ENCODE measurements around the gene ZBTB42. TPM values are rescaled to one million over a fixed set of nuclear protein-coding genes. Genes with fewer than 3 reads are reported as not detected.
"Not testable (repeated sequence)": the region's sequence is repeated elsewhere in the genome, so short reads cannot be mapped to it uniquely, and the experiment has no call there.

ZBTB42 gene
- total RNA-seq, 1 donor from 2014 or later = 6.9 TPM

- FAIRE-seq = no peak
- Histone ChIP-seq H4K20me1 (ENCODE audit: insufficient read depth, low read length) (no peaks in the 10 kb centered on the region), H3K9me3 (ENCODE audit: insufficient read depth, low read depth, low read length) (peaks cover 6% of the 10 kb centered on the region), H3K4me2 (ENCODE audit: low read length) (peak overlapping the region; percentile 94), H2AFZ (ENCODE audit: low read depth, low read length) (peak overlapping the region; percentile 95), H3K9ac (ENCODE audit: low read length) (peak overlapping the region; percentile 67), H3K27ac (ENCODE audit: low read depth, low read length) (no peak overlapping the region), H3K27me3 (ENCODE audit: insufficient read depth, low read length) (peaks cover 5% of the 10 kb centered on the region), H3K4me1 (ENCODE audit: insufficient read depth, low read length) (peaks cover 14% of the 10 kb centered on the region), H3K36me3 (ENCODE audit: insufficient read depth, low read length) (no peaks in the 10 kb centered on the region), H3K4me3 (ENCODE audit: insufficient read depth, low read depth, low read length) (peak overlapping the region; percentile 58), H3K79me2 (ENCODE audit: insufficient read depth, low read length) (no peaks in the 10 kb centered on the region)
- H3K9me3 Mint-ChIP-seq (ENCODE audit: unreplicated experiment) = peaks cover 3% of the 10 kb centered on the region
- H3K27me3 Mint-ChIP-seq (ENCODE audit: low read depth, unreplicated experiment) = peaks cover 10% of the 10 kb centered on the region
- peak; percentile 23 for DNase-seq (ENCODE audit: low read depth)
- TF ChIP-seq, protein P1, sequence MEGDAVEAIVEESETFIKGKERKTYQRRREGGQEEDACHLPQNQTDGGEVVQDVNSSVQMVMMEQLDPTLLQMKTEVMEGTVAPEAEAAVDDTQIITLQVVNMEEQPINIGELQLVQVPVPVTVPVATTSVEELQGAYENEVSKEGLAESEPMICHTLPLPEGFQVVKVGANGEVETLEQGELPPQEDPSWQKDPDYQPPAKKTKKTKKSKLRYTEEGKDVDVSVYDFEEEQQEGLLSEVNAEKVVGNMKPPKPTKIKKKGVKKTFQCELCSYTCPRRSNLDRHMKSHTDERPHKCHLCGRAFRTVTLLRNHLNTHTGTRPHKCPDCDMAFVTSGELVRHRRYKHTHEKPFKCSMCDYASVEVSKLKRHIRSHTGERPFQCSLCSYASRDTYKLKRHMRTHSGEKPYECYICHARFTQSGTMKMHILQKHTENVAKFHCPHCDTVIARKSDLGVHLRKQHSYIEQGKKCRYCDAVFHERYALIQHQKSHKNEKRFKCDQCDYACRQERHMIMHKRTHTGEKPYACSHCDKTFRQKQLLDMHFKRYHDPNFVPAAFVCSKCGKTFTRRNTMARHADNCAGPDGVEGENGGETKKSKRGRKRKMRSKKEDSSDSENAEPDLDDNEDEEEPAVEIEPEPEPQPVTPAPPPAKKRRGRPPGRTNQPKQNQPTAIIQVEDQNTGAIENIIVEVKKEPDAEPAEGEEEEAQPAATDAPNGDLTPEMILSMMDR (IDR thresholded peaks at IDR 0.05; ENCODE audit: insufficient read depth, low read depth, low read length) = peak; percentile 25
- no peak for TF ChIP-seq EZH2 (IDR thresholded peaks at IDR 0.05; ENCODE audit: insufficient read depth, low read length)
- H3K4me1 Mint-ChIP-seq (ENCODE audit: low read depth, unreplicated experiment) = peaks cover 2% of the 10 kb centered on the region
- peak overlapping the region; percentile 85 for H3K4me3 Mint-ChIP-seq (ENCODE audit: unreplicated experiment)
- H3K36me3 Mint-ChIP-seq (ENCODE audit: low read depth, unreplicated experiment) = peaks cover 2% of the 10 kb centered on the region
- H3K27ac Mint-ChIP-seq (ENCODE audit: unreplicated experiment) = no peak overlapping the region
Measured at GRCh38 chr14:104827177-104828055, 26.5 kb downstream of the ZBTB42 start.

GRCh38 chr14:104830781-104831180 is 29.9 kb downstream of the ZBTB42 start:
- Mint-ChIP-seq H3K4me1 (ENCODE audit: low read depth, unreplicated experiment) (no peaks in the 10 kb centered on the region), H3K36me3 (ENCODE audit: low read depth, unreplicated experiment) (no peaks in the 10 kb centered on the region), H3K9me3 (ENCODE audit: unreplicated experiment) (peaks cover under 1% of the 10 kb centered on the region), H3K27me3 (ENCODE audit: low read depth, unreplicated experiment) (peaks cover 4% of the 10 kb centered on the region), H3K27ac (ENCODE audit: unreplicated experiment) (no peak overlapping the region), H3K4me3 (ENCODE audit: unreplicated experiment) (no peak overlapping the region)
- peaks cover 5% of the 10 kb centered on the region for H3K27me3 ChIP-seq (ENCODE audit: insufficient read depth, low read length)
- H3K27ac ChIP-seq (ENCODE audit: low read depth, low read length) = no peak overlapping the region
- no peak for FAIRE-seq
- H3K9me3 ChIP-seq (ENCODE audit: insufficient read depth, low read depth, low read length) = no peaks in the 10 kb centered on the region
- no peaks in the 10 kb centered on the region for H3K36me3 ChIP-seq (ENCODE audit: insufficient read depth, low read length)
- TF ChIP-seq EZH2 (IDR thresholded peaks at IDR 0.05; ENCODE audit: insufficient read depth, low read length) = no peak
- TF ChIP-seq, protein P1 (IDR thresholded peaks at IDR 0.05; ENCODE audit: insufficient read depth, low read depth, low read length) = no peak
- no peak overlapping the region for H2AFZ ChIP-seq (ENCODE audit: low read depth, low read length)
- no peak overlapping the region for H3K9ac ChIP-seq (ENCODE audit: low read length)
- H3K4me2 ChIP-seq (ENCODE audit: low read length) = no peak overlapping the region
- DNase-seq (ENCODE audit: low read depth) = no peak
- H3K4me1 ChIP-seq (ENCODE audit: insufficient read depth, low read length) = peaks cover 12% of the 10 kb centered on the region
- H4K20me1 ChIP-seq (ENCODE audit: insufficient read depth, low read length) = no peaks in the 10 kb centered on the region
- no peak overlapping the region for H3K4me3 ChIP-seq (ENCODE audit: insufficient read depth, low read depth, low read length)
- H3K79me2 ChIP-seq (ENCODE audit: insufficient read depth, low read length) = no peaks in the 10 kb centered on the region

- H3K27ac Mint-ChIP-seq (ENCODE audit: unreplicated experiment); H3K9me3 ChIP-seq (ENCODE audit: insufficient read depth, low read depth, low read length); DNase-seq (ENCODE audit: low read depth); H3K27me3 ChIP-seq (ENCODE audit: insufficient read depth, low read length); H3K4me1 ChIP-seq (ENCODE audit: insufficient read depth, low read length); H3K79me2 ChIP-seq (ENCODE audit: insufficient read depth, low read length); FAIRE-seq; H3K4me3 ChIP-seq (ENCODE audit: insufficient read depth, low read depth, low read length); H3K9ac ChIP-seq (ENCODE audit: low read length); H3K27ac ChIP-seq (ENCODE audit: low read depth, low read length); H4K20me1 ChIP-seq (ENCODE audit: insufficient read depth, low read length); H3K4me3 Mint-ChIP-seq (ENCODE audit: unreplicated experiment); H2AFZ ChIP-seq (ENCODE audit: low read depth, low read length); H3K4me2 ChIP-seq (ENCODE audit: low read length); H3K36me3 ChIP-seq (ENCODE audit: insufficient read depth, low read length); H3K4me1 Mint-ChIP-seq (ENCODE audit: low read depth, unreplicated experiment); H3K36me3 Mint-ChIP-seq (ENCODE audit: low read depth, unreplicated experiment): not testable (repeated sequence)
- Mint-ChIP-seq H3K9me3 (ENCODE audit: unreplicated experiment) (peaks cover 19% of the 10 kb centered on the region), H3K27me3 (ENCODE audit: low read depth, unreplicated experiment) (peaks cover 17% of the 10 kb centered on the region)
Measured at GRCh38 chr14:104836171-104836935, 35.5 kb downstream of the ZBTB42 start.

Measured in astrocyte (in vitro differentiated cells and primary cell).